ENCODE measurements around the gene SORCS2.
"Not testable (repeated sequence)": the region's sequence is repeated elsewhere in the genome, so short reads cannot be mapped to it uniquely, and the experiment has no call there.

GRCh38 chr4:7165056-7165873 lies 27.1 kb upstream of the SORCS2 start:
- TF ChIP-seq GABPA (IDR thresholded peaks at IDR 0.05; ENCODE audit: low read depth, low read length); GABPA (CRISPR knock-in tag; IDR thresholded peaks at IDR 0.05; ENCODE audit: low read depth); ETS1 (CRISPR knock-in tag; IDR thresholded peaks at IDR 0.05); ZNF333 (CRISPR knock-in tag; IDR thresholded peaks at IDR 0.05; ENCODE audit: borderline replicate concordance); EZH2 (conservative IDR thresholded peaks at IDR 0.05; ENCODE audit: low read depth, low read length): not testable (repeated sequence)
